ENCODE data around the gene SPATA21.

GRCh38 chr1:16398371-16398953 is 38.8 kb downstream of the SPATA21 start:
- TF ChIP-seq CTCF (optimal IDR thresholded peaks at IDR 0.05 in 1 of 3, IDR thresholded peaks at IDR 0.05 in 1 of 3, conservative IDR thresholded peaks at IDR 0.05 in 1 of 3; ENCODE audit: extremely low read depth in 1 of 3, insufficient read depth in 2 of 3, low read length in 3 of 3) = no peak
- TF ChIP-seq EZH2 (IDR thresholded peaks at IDR 0.05; ENCODE audit: low read length) = no peak
